ENCODE results near the gene KRTAP4-9.
"Not testable (repeated sequence)": the region's sequence is repeated elsewhere in the genome, so short reads cannot be mapped to it uniquely, and the experiment has no call there.

DNA sequence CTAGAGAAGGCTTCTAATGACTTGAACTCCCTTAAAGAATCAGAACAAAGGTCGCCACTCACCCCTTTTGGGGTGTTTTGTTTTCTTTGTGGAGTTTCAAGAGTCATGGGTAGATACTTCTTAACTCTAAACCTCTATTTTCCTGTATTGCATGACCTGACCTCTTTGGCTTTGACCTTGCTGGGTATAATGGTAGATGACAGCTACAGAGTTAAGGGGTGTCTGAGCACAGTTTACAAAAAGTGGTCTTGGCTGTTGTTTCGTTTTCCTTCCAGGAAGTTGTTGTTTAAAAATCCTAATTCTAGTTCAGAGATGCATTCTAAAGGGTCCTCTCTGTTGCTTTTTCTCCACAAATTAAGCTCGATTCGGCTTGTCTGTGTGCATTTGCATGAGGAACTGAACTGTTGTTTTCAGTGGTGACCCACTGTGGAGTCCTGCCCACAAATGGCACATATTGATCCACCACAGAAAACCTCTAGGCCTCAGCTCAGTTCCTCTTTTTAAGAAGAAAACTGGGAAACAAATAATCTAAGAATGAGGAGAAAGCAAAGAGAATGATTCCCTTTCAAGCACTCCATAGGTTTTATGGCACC is 16.3 kb upstream of the KRTAP4-9 start:
- TF ChIP-seq, protein P1, sequence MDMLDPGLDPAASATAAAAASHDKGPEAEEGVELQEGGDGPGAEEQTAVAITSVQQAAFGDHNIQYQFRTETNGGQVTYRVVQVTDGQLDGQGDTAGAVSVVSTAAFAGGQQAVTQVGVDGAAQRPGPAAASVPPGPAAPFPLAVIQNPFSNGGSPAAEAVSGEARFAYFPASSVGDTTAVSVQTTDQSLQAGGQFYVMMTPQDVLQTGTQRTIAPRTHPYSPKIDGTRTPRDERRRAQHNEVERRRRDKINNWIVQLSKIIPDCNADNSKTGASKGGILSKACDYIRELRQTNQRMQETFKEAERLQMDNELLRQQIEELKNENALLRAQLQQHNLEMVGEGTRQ (IDR thresholded peaks at IDR 0.05; ENCODE audit: borderline replicate concordance, low read depth, low read length), result not testable (repeated sequence)
- TF ChIP-seq EGR1 (IDR thresholded peaks at IDR 0.05; ENCODE audit: borderline replicate concordance in 1 of 2, low read depth in 2 of 2, low read length in 2 of 2); POLR2AphosphoS5 (IDR thresholded peaks at IDR 0.05; ENCODE audit: low read length); CHD4 (IDR thresholded peaks at IDR 0.05); EP300 (IDR thresholded peaks at IDR 0.05; ENCODE audit: borderline replicate concordance in 1 of 2, control insufficient read depth in 1 of 2, low read depth in 2 of 2, low read length in 2 of 2); MXI1 (IDR thresholded peaks at IDR 0.05; ENCODE audit: low read depth, low read length): not testable (repeated sequence)
- TF ChIP-seq, protein P2, sequence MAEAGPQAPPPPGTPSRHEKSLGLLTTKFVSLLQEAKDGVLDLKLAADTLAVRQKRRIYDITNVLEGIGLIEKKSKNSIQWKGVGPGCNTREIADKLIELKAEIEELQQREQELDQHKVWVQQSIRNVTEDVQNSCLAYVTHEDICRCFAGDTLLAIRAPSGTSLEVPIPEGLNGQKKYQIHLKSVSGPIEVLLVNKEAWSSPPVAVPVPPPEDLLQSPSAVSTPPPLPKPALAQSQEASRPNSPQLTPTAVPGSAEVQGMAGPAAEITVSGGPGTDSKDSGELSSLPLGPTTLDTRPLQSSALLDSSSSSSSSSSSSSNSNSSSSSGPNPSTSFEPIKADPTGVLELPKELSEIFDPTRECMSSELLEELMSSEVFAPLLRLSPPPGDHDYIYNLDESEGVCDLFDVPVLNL (IDR thresholded peaks at IDR 0.05; ENCODE audit: low read depth, low read length), result not testable (repeated sequence)
- TF ChIP-seq, protein P3, sequence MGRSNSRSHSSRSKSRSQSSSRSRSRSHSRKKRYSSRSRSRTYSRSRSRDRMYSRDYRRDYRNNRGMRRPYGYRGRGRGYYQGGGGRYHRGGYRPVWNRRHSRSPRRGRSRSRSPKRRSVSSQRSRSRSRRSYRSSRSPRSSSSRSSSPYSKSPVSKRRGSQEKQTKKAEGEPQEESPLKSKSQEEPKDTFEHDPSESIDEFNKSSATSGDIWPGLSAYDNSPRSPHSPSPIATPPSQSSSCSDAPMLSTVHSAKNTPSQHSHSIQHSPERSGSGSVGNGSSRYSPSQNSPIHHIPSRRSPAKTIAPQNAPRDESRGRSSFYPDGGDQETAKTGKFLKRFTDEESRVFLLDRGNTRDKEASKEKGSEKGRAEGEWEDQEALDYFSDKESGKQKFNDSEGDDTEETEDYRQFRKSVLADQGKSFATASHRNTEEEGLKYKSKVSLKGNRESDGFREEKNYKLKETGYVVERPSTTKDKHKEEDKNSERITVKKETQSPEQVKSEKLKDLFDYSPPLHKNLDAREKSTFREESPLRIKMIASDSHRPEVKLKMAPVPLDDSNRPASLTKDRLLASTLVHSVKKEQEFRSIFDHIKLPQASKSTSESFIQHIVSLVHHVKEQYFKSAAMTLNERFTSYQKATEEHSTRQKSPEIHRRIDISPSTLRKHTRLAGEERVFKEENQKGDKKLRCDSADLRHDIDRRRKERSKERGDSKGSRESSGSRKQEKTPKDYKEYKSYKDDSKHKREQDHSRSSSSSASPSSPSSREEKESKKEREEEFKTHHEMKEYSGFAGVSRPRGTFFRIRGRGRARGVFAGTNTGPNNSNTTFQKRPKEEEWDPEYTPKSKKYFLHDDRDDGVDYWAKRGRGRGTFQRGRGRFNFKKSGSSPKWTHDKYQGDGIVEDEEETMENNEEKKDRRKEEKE (IDR thresholded peaks at IDR 0.05), result not testable (repeated sequence)
- TF ChIP-seq, protein P4, sequence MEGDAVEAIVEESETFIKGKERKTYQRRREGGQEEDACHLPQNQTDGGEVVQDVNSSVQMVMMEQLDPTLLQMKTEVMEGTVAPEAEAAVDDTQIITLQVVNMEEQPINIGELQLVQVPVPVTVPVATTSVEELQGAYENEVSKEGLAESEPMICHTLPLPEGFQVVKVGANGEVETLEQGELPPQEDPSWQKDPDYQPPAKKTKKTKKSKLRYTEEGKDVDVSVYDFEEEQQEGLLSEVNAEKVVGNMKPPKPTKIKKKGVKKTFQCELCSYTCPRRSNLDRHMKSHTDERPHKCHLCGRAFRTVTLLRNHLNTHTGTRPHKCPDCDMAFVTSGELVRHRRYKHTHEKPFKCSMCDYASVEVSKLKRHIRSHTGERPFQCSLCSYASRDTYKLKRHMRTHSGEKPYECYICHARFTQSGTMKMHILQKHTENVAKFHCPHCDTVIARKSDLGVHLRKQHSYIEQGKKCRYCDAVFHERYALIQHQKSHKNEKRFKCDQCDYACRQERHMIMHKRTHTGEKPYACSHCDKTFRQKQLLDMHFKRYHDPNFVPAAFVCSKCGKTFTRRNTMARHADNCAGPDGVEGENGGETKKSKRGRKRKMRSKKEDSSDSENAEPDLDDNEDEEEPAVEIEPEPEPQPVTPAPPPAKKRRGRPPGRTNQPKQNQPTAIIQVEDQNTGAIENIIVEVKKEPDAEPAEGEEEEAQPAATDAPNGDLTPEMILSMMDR (IDR thresholded peaks at IDR 0.05 in 2 of 3, conservative IDR thresholded peaks at IDR 0.05 in 1 of 3; ENCODE audit: control insufficient read depth in 2 of 3, extremely low read depth in 1 of 3, insufficient read depth in 1 of 3, low read depth in 3 of 3, low read length in 3 of 3), result not testable (repeated sequence)
